K562 treated with DMSO at 1 percent for 4 hours (cell line): Measurements from ENCODE around the gene GADL1. TPM values are rescaled to one million over a fixed set of nuclear protein-coding genes. Genes with fewer than 3 reads are reported as not detected.

ENCODE experiments used
- total RNA-seq: library from RNA; unstranded; fragments of 300-600 nt; gene quantifications from 2 replicates; pipeline ENCODE4 v1.2.3, GENCODE V29; 2022; ENCODE audit not compliant: insufficient read depth

Gene GADL1
- not detected in 2 replicates for total RNA-seq

GRCh38 chr3:30894521-30895251 lies at the start of gene GADL1:
GADL1 (minus strand) TSS chr3:30894661; CDS start chr3:30894614, 47 bp downstream.

